ENCODE data around the gene OGFOD3.

- no peak for TF ChIP-seq POLR2A (IDR thresholded peaks at IDR 0.05)
- TF ChIP-seq, protein P1, sequence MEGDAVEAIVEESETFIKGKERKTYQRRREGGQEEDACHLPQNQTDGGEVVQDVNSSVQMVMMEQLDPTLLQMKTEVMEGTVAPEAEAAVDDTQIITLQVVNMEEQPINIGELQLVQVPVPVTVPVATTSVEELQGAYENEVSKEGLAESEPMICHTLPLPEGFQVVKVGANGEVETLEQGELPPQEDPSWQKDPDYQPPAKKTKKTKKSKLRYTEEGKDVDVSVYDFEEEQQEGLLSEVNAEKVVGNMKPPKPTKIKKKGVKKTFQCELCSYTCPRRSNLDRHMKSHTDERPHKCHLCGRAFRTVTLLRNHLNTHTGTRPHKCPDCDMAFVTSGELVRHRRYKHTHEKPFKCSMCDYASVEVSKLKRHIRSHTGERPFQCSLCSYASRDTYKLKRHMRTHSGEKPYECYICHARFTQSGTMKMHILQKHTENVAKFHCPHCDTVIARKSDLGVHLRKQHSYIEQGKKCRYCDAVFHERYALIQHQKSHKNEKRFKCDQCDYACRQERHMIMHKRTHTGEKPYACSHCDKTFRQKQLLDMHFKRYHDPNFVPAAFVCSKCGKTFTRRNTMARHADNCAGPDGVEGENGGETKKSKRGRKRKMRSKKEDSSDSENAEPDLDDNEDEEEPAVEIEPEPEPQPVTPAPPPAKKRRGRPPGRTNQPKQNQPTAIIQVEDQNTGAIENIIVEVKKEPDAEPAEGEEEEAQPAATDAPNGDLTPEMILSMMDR (IDR thresholded peaks at IDR 0.05) = no peak
These were observed 34.2 kb downstream of the OGFOD3 start for GRCh38 chr17:82384051-82384729.
